GOT3 (cell line): Measurements from ENCODE around the gene REPS1.
"Not testable (repeated sequence)": the region's sequence is repeated elsewhere in the genome, so short reads cannot be mapped to it uniquely, and the experiment has no call there.

ENCODE experiments used
- DNase-seq: peaks from one replicate; lab custom pipeline; 2025; ENCODE audit warnings: mixed read lengths; lab: John Stamatoyannopoulos, UW

Gene REPS1

GRCh38 chr6:138971601-138972000 is 16.5 kb downstream of the REPS1 start:
- DNase-seq = no peak

DNA sequence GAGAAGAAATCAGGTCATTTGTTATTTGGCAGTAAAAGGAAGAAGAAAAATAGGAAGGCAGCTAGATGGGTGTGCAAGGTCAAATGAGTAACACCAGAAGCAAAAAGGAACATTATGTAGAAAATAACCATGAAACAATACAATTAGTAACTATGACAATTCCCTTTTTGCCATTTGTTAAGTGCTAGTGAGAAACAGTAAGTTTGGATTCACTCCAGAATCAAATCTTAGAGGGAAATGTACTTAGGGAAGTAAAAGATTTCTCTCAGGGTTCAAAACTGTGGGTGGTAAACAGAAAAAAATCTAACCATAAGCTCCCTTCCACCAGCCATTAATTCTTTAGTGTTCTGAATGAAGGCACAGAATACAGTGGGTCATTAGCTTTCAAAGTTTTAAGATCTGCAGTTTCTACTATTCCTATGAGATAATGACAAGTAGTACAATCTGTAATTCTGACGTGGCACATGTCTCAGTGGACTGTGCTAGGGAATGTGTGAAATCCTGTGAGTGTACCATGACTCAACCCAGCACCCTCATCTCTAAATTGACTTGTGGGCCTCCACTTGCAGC is 17.1 kb downstream of the REPS1 start:
- no peak for DNase-seq

- no peak for DNase-seq
Observed at GRCh38 chr6:138970159-138970558, 17.9 kb downstream of the REPS1 start.

GRCh38 chr6:138966870-138967269 is 21.2 kb downstream of the REPS1 start:
- no peak for DNase-seq

GRCh38 chr6:138965971-138966370 is 22.1 kb downstream of the REPS1 start:
- DNase-seq = no peak

- DNase-seq = no peak
Observed at GRCh38 chr6:138965291-138965874, 22.7 kb downstream of the REPS1 start.

GRCh38 chr6:138964012-138964411 is 24.0 kb downstream of the REPS1 start:
- no peak for DNase-seq

DNA sequence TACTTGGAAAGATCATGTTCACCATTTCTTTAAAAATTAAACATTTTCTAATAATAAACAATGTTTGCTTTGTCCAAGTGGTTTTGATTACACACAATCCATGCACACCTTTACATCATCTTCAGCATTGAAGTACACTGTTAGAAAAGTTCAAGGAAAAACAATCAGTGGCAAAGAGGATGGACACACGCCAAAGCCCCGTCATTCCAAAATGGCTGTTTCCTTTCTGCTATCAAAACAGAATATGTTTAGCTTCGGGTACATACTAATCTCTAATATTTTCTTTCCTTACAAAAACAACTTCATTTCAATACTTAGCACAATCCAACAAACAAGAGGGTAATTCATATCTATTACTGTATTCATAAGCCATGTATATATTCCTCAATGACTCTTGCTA is 24.5 kb downstream of the REPS1 start:
- no peak for DNase-seq

DNA sequence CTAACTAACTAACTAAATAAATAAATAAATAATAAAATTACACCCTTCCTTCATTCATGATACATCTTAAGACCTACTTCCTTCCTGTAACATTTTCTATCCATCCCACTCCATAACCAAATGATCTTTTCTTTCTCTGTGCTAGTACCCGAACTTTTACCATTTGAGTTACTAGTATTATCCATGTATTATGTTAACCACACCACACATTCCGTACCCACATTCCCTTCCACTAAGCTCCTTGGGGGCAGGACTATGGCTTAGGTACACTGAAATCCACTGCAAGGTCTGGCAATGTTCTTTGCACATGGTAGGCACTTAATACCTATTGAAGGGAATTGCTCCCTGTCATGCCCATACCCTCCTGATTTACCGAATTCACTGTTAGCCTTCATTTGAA is 24.9 kb downstream of the REPS1 start:
- no peak for DNase-seq

- DNase-seq = no peak
Observed at GRCh38 chr6:138959521-138959920, 28.5 kb downstream of the REPS1 start.

GRCh38 chr6:138958595-138958994 is 29.5 kb downstream of the REPS1 start:
- DNase-seq = no peak

GRCh38 chr6:138957903-138958302 is 30.1 kb downstream of the REPS1 start:
- DNase-seq = no peak

GRCh38 chr6:138957484-138957883 is 30.6 kb downstream of the REPS1 start:
- DNase-seq = no peak

- DNase-seq = no peak
Observed at GRCh38 chr6:138956244-138956924, 31.7 kb downstream of the REPS1 start.

- DNase-seq = no peak
Observed at GRCh38 chr6:138955262-138955661, 32.8 kb downstream of the REPS1 start.

DNA sequence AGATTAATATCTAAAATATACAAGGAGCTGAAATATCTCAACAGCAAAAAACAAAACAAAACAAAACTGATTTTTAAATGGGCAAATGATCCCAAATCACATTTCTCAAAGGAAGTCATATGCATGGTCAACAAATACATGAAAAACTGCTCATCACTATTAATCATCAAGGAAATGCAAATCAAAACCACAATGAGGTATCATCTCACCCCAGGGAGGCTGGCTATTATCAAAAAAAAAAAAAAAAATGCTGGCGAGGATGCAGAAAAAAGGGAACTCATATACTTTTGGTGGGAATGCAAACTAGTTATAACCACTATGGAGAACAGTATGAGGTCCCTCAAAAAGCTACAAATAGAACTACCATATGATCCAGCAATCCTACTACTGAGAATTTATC is 34.6 kb downstream of the REPS1 start:
- no peak for DNase-seq

DNA sequence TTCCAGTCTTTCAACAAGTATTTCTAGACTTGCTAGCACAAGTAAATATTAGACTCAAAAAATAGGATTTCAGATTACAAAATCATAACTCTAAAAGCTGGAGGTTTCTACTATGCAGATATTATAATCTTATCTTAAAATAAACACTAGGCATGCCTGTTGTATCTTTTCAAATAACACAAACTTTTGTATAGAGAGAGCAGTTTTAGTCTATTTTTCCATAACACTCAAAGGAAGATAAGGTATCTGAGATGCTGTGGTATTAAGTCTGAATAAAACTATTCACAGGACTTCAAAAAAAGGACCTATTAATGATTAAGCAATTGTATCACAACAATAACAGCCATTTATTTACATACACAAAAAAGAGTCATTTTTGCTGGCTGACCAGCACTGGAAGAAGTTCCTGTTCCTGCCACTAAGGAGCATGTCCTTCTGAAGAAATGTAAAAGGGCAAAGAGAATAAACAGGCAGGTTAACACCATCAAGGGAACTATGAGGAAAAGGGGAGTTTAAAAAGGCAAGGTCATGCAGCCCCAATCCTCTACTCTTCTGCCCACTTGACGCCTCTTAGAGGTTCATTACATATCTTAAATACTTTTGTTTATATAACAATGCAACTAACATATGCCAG is 39.4 kb downstream of the REPS1 start:
- no peak for DNase-seq

GRCh38 chr6:138948004-138948403 is 40.0 kb downstream of the REPS1 start:
- no peak for DNase-seq

DNA sequence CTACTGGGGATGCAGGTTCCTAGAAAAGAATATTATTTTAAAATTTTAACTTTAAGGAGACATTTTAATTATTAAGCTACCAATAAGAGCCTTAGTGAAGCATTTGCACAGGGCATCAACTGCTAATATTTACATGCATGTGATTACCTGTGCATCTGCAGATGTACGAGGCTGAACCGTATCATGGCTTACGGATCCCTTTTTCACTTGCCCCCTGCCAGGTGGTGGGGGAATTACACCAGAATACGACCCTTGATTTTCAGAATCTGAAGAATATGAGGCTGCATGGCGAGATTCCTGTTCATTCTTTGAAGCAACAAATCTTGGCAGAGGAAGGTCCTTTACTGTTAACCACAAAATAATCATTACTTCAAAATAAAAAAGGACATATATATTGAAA is 42.7 kb downstream of the REPS1 start:
- DNase-seq = no peak

GRCh38 chr6:138944412-138944811 is 43.6 kb downstream of the REPS1 start:
- no peak for DNase-seq

GRCh38 chr6:138943089-138943625 is 44.9 kb downstream of the REPS1 start:
- no peak for DNase-seq

GRCh38 chr6:138936873-138937272 is 51.2 kb downstream of the REPS1 start:
- DNase-seq = not testable (repeated sequence)

DNA sequence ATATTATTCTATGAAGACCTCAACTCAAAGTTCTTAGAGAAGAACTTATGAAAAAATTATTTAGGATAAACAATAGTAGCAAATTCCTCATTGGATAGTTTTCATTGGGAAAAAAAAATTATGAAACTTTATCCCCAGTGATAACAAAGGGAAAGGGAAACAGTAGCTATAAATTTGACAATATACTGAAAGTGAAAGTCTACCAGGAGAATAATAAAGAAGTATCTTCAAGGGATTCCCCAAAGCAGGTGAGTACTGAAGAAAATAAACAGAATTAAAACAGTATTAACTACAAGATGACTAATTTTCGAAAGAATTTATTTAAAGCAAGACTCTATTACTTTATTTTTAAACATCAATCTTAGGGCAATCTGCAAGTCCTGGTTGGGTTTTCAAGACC is 56.4 kb downstream of the REPS1 start:
- no peak for DNase-seq
